ENCODE data around the gene CFAP57.

GRCh38 chr1:43184388-43184787 is 12.3 kb downstream of the CFAP57 start:
- no peak for TF ChIP-seq CTCF (conservative IDR thresholded peaks at IDR 0.05)
- TF ChIP-seq EZH2 (IDR thresholded peaks at IDR 0.05; ENCODE audit: low read depth), result no peak
